IMR-90 (cell line): ENCODE measurements around the gene CCDC90B. TPM values are rescaled to one million over a fixed set of nuclear protein-coding genes. Genes with fewer than 3 reads are reported as not detected.

Source experiments
- ATAC-seq: fragments of 200-7000 bp; cut with Tn5 transposase; 2 replicates; pipeline ENCODE4 v1.9.1; 2020; ENCODE audit warnings: low read depth, mild to moderate bottlenecking, moderate library complexity
- BruUV-seq: library from RNA; stranded (reverse); fragments of 400-500 nt; replicated peaks from 2 replicates; lab custom pipeline; 2021; lab: Mats Ljungman, UMichigan
- CTCF ChIA-PET: fragments of 300-600 bp; formaldehyde crosslinking; extraction: SDS; loops from one replicate; lab custom pipeline; 2021; ENCODE audit warnings: antibody characterized with exemption; lab: Yijun Ruan, JAX
- POLR2A ChIA-PET: fragments of 300-600 bp; sonication (Branson Sonifier 250); formaldehyde crosslinking; loops from one replicate; lab custom pipeline; 2022; ENCODE audit warnings: antibody characterized with exemption; ENCODE audit not compliant: unreplicated experiment; lab: Charles Lee
- DNase-seq: peaks from one replicate; pipeline ENCODE4 v3.0.0; 2013
- H2AFZ ChIP-seq: replicated peaks from 2 replicates; pipeline ENCODE3; 2013; ENCODE audit warnings: low read length, mild to moderate bottlenecking; ENCODE audit not compliant: poor library complexity
- H2AK5ac ChIP-seq: 2 replicates; pipeline ENCODE4 v1.6.1; 2013; ENCODE audit warnings: low read depth, low read length, inconsistent platforms
- H2AK9ac ChIP-seq: replicated peaks from 2 replicates; pipeline ENCODE3; 2013; ENCODE audit warnings: mild to moderate bottlenecking, low read depth, low read length, moderate library complexity; ENCODE audit not compliant: poor library complexity
- H2BK120ac ChIP-seq: 2 replicates; pipeline ENCODE4 v1.6.1; 2013; ENCODE audit warnings: low read depth, low read length, inconsistent platforms
- H2BK15ac ChIP-seq: 3 replicates; pipeline ENCODE4 v1.6.1; 2013; ENCODE audit warnings: low read depth, low read length, inconsistent platforms
- H2BK20ac ChIP-seq: 2 replicates; pipeline ENCODE4 v1.6.1; 2013; ENCODE audit warnings: low read depth, mild to moderate bottlenecking, inconsistent platforms, low read length, moderate library complexity
- H2BK5ac ChIP-seq: 2 replicates; pipeline ENCODE4 v1.6.1; 2013; ENCODE audit warnings: mild to moderate bottlenecking, low read depth, low read length, inconsistent platforms; ENCODE audit not compliant: poor library complexity, severe bottlenecking
- H3K14ac ChIP-seq: replicated peaks from 2 replicates; pipeline ENCODE4 v1.6.1; 2013; ENCODE audit warnings: low read depth, low read length, inconsistent platforms
- H3K18ac ChIP-seq: 2 replicates; pipeline ENCODE4 v1.6.1; 2013; ENCODE audit warnings: low read depth, low read length, control low read depth
- H3K23ac ChIP-seq: 2 replicates; pipeline ENCODE4 v1.6.1; 2013; ENCODE audit warnings: low read depth, low read length, inconsistent platforms
- H3K27ac ChIP-seq: 2 replicates; pipeline ENCODE4 v1.5.1; 2013; ENCODE audit warnings: mild to moderate bottlenecking, control low read depth, low read length; ENCODE audit not compliant: insufficient read depth
- H3K27me3 ChIP-seq: 2 replicates; pipeline ENCODE4 v1.6.1; 2013; ENCODE audit warnings: low read length; ENCODE audit not compliant: control insufficient read depth, insufficient read depth
- H3K36me3 ChIP-seq: 2 replicates; pipeline ENCODE4 v1.6.1; 2013; ENCODE audit warnings: low read length, mixed read lengths; ENCODE audit not compliant: control insufficient read depth, insufficient read depth
- H3K4ac ChIP-seq: 2 replicates; pipeline ENCODE4 v1.6.1; 2013; ENCODE audit warnings: low read depth, low read length, inconsistent platforms
- H3K4me1 ChIP-seq: 2 replicates; pipeline ENCODE4 v1.6.1; 2013; ENCODE audit warnings: low read length, mixed read lengths; ENCODE audit not compliant: control insufficient read depth, insufficient read depth
- H3K4me2 ChIP-seq: 2 replicates; pipeline ENCODE4 v1.6.1; 2013; ENCODE audit warnings: low read depth, mild to moderate bottlenecking, control low read depth, low read length, moderate library complexity
- H3K4me3 ChIP-seq: 2 replicates; pipeline ENCODE4 v1.5.1; 2013; ENCODE audit warnings: low read depth, mild to moderate bottlenecking, control low read depth, low read length, moderate library complexity; ENCODE audit not compliant: insufficient read depth
- H3K56ac ChIP-seq: 2 replicates; pipeline ENCODE4 v1.6.1; 2013; ENCODE audit warnings: low read length, inconsistent platforms; ENCODE audit not compliant: insufficient read depth; ENCODE audit errors: extremely low read depth
- H3K79me1 ChIP-seq, 2 experiments: 2 replicates each; pipeline ENCODE4 v1.6.1; 2013; ENCODE audit warnings: low read length in 2 of 2, inconsistent platforms in 1 of 2, low read depth in 1 of 2
- H3K9ac ChIP-seq: 2 replicates; pipeline ENCODE4 v1.6.1; 2013; ENCODE audit warnings: low read depth, low read length, control low read depth
- H3K9me1 ChIP-seq: 2 replicates; pipeline ENCODE4 v1.6.1; 2013; ENCODE audit warnings: low read length, inconsistent platforms; ENCODE audit not compliant: insufficient read depth
- H3K9me3 ChIP-seq: 2 replicates; pipeline ENCODE4 v1.6.1; 2013; ENCODE audit warnings: low read length; ENCODE audit not compliant: control insufficient read depth, insufficient read depth
- H4K20me1 ChIP-seq: 2 replicates; pipeline ENCODE4 v1.6.1; 2013; ENCODE audit warnings: low read length, inconsistent platforms; ENCODE audit not compliant: insufficient read depth
- H4K5ac ChIP-seq: 2 replicates; pipeline ENCODE4 v1.6.1; 2013; ENCODE audit warnings: mild to moderate bottlenecking, low read depth, low read length, control low read depth
- H4K8ac ChIP-seq, 2 experiments: 2 replicates each; pipeline ENCODE4 v1.6.1; 2013; ENCODE audit warnings: low read depth in 2 of 2, low read length in 2 of 2, control low read depth in 1 of 2, inconsistent platforms in 1 of 2
- H4K91ac ChIP-seq: 2 replicates; pipeline ENCODE4 v1.6.1; 2013; ENCODE audit warnings: low read depth, low read length, inconsistent platforms; ENCODE audit not compliant: insufficient read depth
- BHLHE40 ChIP-seq: fragments of 150-350 bp; IDR thresholded peaks from 2 replicates; pipeline ENCODE4 v1.6.1; 2016; ENCODE audit warnings: mild to moderate bottlenecking, low read depth, low read length
- CEBPB ChIP-seq: IDR thresholded peaks from 2 replicates; pipeline ENCODE4 v1.6.1; 2012; ENCODE audit warnings: low read depth, low read length, improper control_type of control experiment
- CTCF ChIP-seq: conservative IDR thresholded peaks from 2 replicates; pipeline ENCODE4 v1.5.1; 2012; ENCODE audit warnings: mild to moderate bottlenecking, low read depth, low read length, improper control_type of control experiment
- ELK1 ChIP-seq: fragments of 150-350 bp; IDR thresholded peaks from 2 replicates; pipeline ENCODE4 v1.6.1; 2016; ENCODE audit warnings: low read depth, mild to moderate bottlenecking, low read length, moderate library complexity, borderline replicate concordance
- FOS ChIP-seq: fragments of 150-350 bp; IDR thresholded peaks from 2 replicates; pipeline ENCODE4 v1.6.1; 2016; ENCODE audit warnings: low read depth, low read length
- MAFK ChIP-seq: IDR thresholded peaks from 2 replicates; pipeline ENCODE4 v1.6.1; 2012; ENCODE audit warnings: low read depth, low read length, improper control_type of control experiment
- MAZ ChIP-seq: IDR thresholded peaks from 2 replicates; pipeline ENCODE4 v1.6.1; 2012; ENCODE audit warnings: low read depth, mild to moderate bottlenecking, low read length, improper control_type of control experiment, moderate library complexity, borderline replicate concordance
- MXI1 ChIP-seq: IDR thresholded peaks from 2 replicates; pipeline ENCODE4 v1.6.1; 2012; ENCODE audit warnings: low read depth, mild to moderate bottlenecking, low read length, moderate library complexity, borderline replicate concordance
- POLR2A ChIP-seq: IDR thresholded peaks from 2 replicates; pipeline ENCODE4 v1.6.1; 2012; ENCODE audit warnings: mild to moderate bottlenecking, low read depth, low read length
- RAD21 ChIP-seq: IDR thresholded peaks from 2 replicates; pipeline ENCODE4 v1.6.1; 2012; ENCODE audit warnings: low read length, improper control_type of control experiment
- RFX5 ChIP-seq: IDR thresholded peaks from 2 replicates; pipeline ENCODE4 v1.8.0; 2012; ENCODE audit warnings: low read depth, mild to moderate bottlenecking, low read length, moderate library complexity
- SMC3 ChIP-seq: fragments of 150-350 bp; IDR thresholded peaks from 2 replicates; pipeline ENCODE4 v1.6.1; 2016; ENCODE audit warnings: low read depth, mild to moderate bottlenecking, antibody characterized with exemption, low read length, moderate library complexity
- USF2 ChIP-seq: fragments of 150-350 bp; IDR thresholded peaks from 2 replicates; pipeline ENCODE4 v1.6.1; 2017; ENCODE audit warnings: mild to moderate bottlenecking, antibody characterized with exemption, low read length, low read depth
- WGBS, 2 experiments: methylation state at CpG; one replicate each; pipeline versions ENCODE4 v1.1.5 to v1.1.7; 2013; ENCODE audit warnings: missing lambda C conversion rate in 2 of 2; ENCODE audit not compliant: insufficient read length in 1 of 2; ENCODE audit errors: extremely low coverage in 2 of 2; 5-methylcytosine and 5-hydroxymethylcytosine counted together
- dilution Hi-C: fragments of 300-500 bp; cut with HindIII; formaldehyde crosslinking; loops from one replicate; pipeline ENCODE4 v1.14.3; 2018; ENCODE audit warnings: low sequenced_read_pairs; ENCODE audit not compliant: unreplicated experiment
- in situ Hi-C: fragments of 300-500 bp; cut with MboI; formaldehyde crosslinking; loops from 3 replicates; pipeline ENCODE4 v1.14.3; 2019; ENCODE audit warnings: low sequenced_read_pairs, inconsistent platforms, mixed read lengths
- intact Hi-C: fragments of 100-400 bp; cut with micrococcal nuclease; formaldehyde crosslinking; loops from 2 replicates; pipeline ENCODE4 v1.10.0; 2022
- polyA plus RNA-seq, 3 experiments: library from polyadenylated mRNA; depleted of rRNA; stranded (reverse); fragments of >200 nt; gene quantifications; 2 replicates each; pipeline ENCODE4 v1.2.3, GENCODE V29; 2012; ENCODE audit warnings: low replicate concordance in 1 of 3
- total RNA-seq: library from RNA; depleted of rRNA; stranded (reverse); fragments of >200 nt; gene quantifications from 2 replicates; pipeline ENCODE4 v1.2.3, GENCODE V29; 2012

CCDC90B gene
- total and polyA plus RNA-seq, 2 of the 4 experiments (the other 2 are of a cell fraction) = 35.8 to 43.7 TPM

GRCh38 chr11:83303316-83303715, 17.1 kb upstream of the CCDC90B start:
- ChIA-PET POLR2A (no interaction called here), CTCF (interaction anchor here (1.6 kb wide), 1 partner anchor 11 kb away, joined by 8 read pairs; no protein-coding TSS in a partner anchor)
- dilution Hi-C loops = no loop called here
- Histone ChIP-seq H3K4ac (no peak overlapping the region), H3K14ac (no peak overlapping the region), H3K36me3 (no peaks in the 10 kb centered on the region), H3K27ac (no peak overlapping the region), H2AFZ (no peak overlapping the region), H2BK20ac (no peak overlapping the region), H3K4me3 (no peak overlapping the region), H3K4me1 (no peaks in the 10 kb centered on the region), H3K9ac (no peak overlapping the region), H2AK9ac (no peak overlapping the region), H3K9me1 (0 out of 2 replicates have a peak, but pooled peaks cover 3% of the 10 kb centered on the region), H4K20me1 (no peaks in the 10 kb centered on the region), H3K4me2 (no peak overlapping the region), H3K9me3 (no peaks in the 10 kb centered on the region), H2AK5ac (no peak overlapping the region), H2BK120ac (no peak overlapping the region), H3K56ac (no peak overlapping the region), H2BK5ac (no peak overlapping the region), H4K5ac (no peak overlapping the region), H4K8ac (no peak overlapping the region), H3K23ac (no peak overlapping the region), H3K79me1 (no peaks in the 10 kb centered on the region), H3K18ac (no peak overlapping the region), H3K27me3 (peaks cover 18% of the 10 kb centered on the region), H2BK15ac (no peak overlapping the region), H4K91ac (no peak overlapping the region)
- intact Hi-C loops = no loop called here
- no TSS peak for BruUV-seq
- in situ Hi-C loops = no loop called here
- no peak for ATAC-seq
- TF ChIP-seq POLR2A (no peak), ELK1 (no peak), RAD21 (no peak), BHLHE40 (no peak), CTCF (no peak), USF2 (no peak), CEBPB (no peak), MAFK (no peak), SMC3 (no peak), MXI1 (no peak), FOS (no peak), MAZ (no peak), RFX5 (no peak)
- 80% methylated on average over 1 of the region's 4 CpGs; no CpG with 5 or more reads in 1 of the 2 experiments for WGBS, 2 experiments
- no peak for DNase-seq
